Activated naive CD4-positive, alpha-beta T cell (primary cell): Measurements from ENCODE around the gene EOGT.
A peak's percentile ranks its signal among the peaks of the same experiment; 100 is the strongest.

ENCODE experiments used
- DNase-seq, 4 experiments: peaks; one replicate each; lab custom pipeline; 2025; lab: John Stamatoyannopoulos, UW

Gene EOGT

GRCh38 chr3:69013253-69014021, at the start of gene EOGT:
EOGT (minus strand) TSS chr3:69013684; CDS start chr3:69009846, 3,838 bp downstream.
- peak; percentile 37 to 72 (median 62) for DNase-seq

DNA sequence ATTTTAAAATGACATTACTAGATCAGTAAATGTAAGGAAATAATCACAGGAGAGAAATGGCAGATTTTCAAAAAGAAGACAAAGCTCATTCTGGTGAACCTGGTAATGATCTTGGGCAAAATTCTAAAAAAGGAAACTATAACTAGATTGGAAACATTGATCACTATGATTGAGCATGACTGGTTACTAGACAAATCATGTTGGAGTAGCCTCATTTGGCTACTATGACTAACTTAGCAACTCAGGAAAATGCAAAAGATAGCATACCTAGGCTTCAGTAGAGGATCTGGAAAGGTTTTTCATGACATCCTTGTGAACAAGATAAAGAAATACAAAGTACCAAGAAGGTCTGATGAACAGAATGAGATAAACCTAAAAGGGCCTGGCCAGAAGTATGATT, 46.2 kb upstream of the EOGT start:
- DNase-seq: no peak

- DNase-seq: no peak
Observed at GRCh38 chr3:69058947-69059224, 45.4 kb upstream of the EOGT start.

- DNase-seq: no peak
Observed at GRCh38 chr3:69058180-69058946, 44.9 kb upstream of the EOGT start.

DNA sequence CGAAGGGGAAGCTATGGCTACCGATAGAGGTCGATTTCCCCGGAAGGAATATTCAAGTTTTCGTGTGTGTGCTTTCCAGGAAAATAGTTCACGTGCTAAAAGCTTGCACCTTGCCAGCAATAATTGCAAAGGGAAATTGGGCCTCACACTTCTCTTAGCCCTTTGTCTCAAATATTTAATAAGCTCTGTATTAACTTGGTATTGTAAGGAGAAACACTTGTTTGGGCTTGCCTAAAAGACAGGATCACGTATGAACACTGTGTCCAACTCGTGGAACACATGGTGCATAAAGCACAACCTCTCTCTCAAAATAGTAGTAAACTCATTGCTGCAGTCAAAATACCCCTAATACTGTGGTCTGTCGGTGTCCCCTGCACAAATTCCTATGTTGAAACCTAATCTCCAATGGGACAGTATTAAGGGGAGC, 39.0 kb upstream of the EOGT start:
- no peak for DNase-seq

DNA sequence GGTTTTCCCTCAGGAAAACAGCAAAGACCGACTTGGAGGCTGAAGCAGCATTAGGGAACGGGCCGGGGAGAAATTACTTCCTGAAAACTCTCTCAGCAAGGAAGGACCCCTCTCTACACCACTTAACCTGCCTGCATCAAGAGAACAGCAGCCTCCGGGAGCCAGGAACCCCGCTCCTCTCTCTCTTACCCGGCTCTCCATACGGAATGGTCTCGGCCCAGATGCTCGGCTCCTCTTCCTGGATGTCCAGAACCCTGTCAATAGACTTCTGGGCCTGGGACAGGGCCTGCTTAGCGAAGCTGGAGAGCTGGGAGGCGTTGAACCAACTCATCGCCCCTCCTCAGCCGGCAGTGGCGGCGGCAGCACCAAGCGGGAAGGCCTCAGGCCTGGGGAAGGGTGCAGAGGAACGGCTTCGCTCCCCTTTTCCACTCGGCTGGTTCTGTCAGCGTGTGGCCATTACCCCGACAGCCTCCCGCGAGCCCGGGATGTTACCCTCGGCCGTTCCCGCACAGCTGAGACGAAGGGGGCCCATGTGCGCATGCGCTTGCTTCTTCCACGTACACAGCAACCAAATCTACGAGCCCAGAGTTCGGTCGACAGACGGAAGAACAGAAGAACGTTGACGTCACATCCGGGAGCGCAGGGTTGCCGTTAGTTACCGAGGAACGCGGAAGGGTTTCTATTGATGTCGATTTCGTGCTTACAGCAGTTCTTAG, 38.4 kb upstream of the EOGT start, which contains the start of gene TMF1:
Gene TMF1, minus strand, starts transcription at position 578 of the 716 bp plus-strand sequence. Its CDS starts 247 bp downstream, at position 331.
- no peak for DNase-seq

GRCh38 chr3:69048990-69049389, 35.5 kb upstream of the EOGT start:
- DNase-seq: no peak

GRCh38 chr3:69044608-69045007, 31.1 kb upstream of the EOGT start:
- DNase-seq: no peak

- no peak for DNase-seq
Observed at GRCh38 chr3:69033470-69033869, 20.0 kb upstream of the EOGT start.

GRCh38 chr3:69032737-69033136, 19.3 kb upstream of the EOGT start:
- DNase-seq: no peak

- no peak for DNase-seq
Observed at GRCh38 chr3:69032142-69032541, 18.7 kb upstream of the EOGT start.

GRCh38 chr3:69031635-69032034, 18.2 kb upstream of the EOGT start:
- DNase-seq: no peak

DNA sequence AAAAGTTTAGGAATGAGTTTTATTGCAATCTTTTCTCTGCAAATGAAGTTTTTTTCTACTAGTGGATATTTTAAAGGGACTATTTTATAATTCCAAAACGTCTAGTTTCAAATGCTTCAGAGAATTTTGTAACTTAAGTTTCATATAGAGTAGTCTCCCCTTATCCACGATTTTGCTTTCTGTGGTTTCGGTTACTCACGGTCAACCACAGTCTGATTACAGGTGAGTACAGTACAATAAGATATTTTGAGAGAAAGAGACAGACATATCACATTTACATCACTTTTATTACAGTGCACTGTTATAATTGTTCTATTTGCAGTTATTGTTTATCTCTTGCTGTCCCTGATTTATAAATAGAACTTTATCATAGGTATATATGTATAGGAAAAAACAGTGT, 7.4 kb upstream of the EOGT start:
- no peak for DNase-seq

DNA sequence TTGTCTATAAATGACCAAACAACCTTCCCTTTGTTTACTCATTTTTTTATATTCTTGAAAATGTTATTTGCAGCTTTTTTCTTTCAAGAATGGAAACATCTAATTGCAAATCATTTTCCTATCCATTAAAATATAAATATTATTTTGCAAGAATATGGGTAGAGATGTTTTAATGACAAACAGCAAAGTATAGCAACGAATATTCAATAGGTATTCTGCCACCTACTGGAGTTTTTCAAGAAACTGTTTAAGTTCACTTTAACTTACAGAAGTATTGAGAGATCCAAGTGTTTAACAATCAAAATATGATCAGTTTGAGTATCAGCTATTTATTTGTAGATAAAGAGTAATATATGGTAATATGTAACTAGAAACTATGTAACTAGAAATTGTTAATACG, 6.9 kb upstream of the EOGT start:
- DNase-seq: no peak

DNA sequence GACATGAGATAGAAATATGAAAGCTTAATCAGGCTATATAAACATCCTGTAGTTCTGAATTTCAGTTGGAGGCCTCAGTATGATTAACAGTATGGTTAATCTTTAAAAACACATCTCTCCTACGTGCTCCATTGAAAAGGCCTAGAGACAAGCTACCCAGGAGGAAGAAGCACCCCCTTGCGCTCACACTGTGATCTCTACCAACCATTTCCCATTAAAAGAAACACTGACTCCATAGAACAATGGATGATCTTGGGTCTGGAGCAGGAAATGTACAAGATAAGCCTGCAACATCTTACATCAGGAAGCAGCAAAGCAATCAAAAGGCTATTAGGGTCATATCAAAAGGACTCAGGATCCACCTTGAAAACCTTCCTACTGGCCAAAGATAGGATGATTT, 3.4 kb upstream of the EOGT start:
- DNase-seq: no peak

DNA sequence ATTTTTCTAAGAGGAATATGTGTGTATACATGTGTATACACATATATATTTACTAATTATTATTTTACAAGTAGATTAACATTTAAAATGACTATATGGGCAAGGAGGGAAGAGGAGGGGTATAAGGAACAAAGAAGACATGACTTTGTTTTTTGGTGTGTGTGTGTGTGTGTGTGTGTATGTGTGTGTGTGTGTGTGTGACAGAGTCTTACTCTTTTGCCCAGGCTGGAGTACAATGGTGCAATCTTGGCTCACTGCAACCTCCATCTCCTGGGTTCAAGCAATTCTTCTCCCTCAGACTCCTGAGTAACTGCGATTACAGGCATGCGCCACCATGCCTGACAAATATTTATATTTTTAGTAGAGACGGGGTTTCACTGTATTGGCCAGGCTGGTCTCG, 2.6 kb upstream of the EOGT start:
- DNase-seq: no peak

DNA sequence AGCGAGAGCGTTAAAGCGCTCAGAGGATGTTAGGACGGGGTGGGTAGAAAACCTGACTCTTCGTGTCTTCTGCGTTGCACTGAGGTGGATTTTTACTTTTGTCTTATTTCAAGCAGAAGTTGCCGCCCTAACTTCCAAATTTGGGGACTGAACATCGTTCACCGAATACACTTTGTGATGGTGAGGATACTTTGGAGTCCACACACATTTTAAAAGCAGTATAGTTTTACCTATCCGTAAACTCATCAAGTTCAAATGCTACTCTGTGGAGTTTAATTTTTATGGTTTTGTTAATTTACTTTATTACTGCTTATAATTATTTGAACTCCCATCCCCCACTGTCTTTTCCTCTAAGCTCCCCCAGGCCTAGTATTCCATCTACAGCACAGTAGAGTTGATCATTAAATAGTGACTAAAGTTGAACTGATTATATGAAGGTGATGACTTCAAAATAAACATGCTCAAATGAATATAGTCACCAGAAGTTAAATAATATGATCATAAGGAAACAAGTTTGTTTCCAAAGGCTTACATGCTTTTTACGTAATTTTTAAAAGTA, 617 bp upstream of the EOGT start:
- no peak for DNase-seq

DNA sequence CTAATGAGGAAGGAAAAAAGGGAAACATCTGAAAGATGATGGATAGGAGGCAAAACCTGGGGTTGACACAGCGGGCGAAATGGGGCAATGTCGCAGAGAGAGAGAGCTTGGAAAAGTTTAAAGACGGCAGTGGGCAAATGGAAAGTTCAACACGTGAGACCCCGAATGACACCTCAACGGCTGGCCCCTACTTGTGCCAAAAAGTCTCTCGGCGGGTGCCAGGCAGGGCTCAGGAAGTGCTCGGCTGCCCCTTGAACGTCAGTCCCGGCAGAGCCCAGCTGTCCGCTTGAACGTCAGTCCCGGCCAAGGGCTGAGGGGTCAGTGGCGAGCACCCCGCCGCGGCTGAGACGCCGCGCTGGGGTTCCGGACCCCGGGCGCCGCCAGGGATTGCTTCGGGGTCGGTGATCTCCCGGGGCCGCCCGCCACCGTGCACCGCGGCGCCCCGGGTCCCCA, 658 bp downstream of the EOGT start:
- DNase-seq: no peak

- DNase-seq: no peak
Observed at GRCh38 chr3:69012100-69012799, 1.2 kb downstream of the EOGT start.

GRCh38 chr3:69011096-69011730, 2.3 kb downstream of the EOGT start:
- no peak for DNase-seq
